HG03439 (cell line): ENCODE data around the gene SPTLC1.

ENCODE experiments used
- ATAC-seq: cut with Tn5 transposase; IDR thresholded peaks from one replicate; pipeline ENCODE4 v1.9.1; 2021; ENCODE audit warnings: mild to moderate bottlenecking, moderate library complexity; ENCODE audit not compliant: unreplicated experiment

SPTLC1 gene

GRCh38 chr9:91992461-91993041 lies 122.7 kb downstream of the SPTLC1 start:
- ATAC-seq = no peak

DNA sequence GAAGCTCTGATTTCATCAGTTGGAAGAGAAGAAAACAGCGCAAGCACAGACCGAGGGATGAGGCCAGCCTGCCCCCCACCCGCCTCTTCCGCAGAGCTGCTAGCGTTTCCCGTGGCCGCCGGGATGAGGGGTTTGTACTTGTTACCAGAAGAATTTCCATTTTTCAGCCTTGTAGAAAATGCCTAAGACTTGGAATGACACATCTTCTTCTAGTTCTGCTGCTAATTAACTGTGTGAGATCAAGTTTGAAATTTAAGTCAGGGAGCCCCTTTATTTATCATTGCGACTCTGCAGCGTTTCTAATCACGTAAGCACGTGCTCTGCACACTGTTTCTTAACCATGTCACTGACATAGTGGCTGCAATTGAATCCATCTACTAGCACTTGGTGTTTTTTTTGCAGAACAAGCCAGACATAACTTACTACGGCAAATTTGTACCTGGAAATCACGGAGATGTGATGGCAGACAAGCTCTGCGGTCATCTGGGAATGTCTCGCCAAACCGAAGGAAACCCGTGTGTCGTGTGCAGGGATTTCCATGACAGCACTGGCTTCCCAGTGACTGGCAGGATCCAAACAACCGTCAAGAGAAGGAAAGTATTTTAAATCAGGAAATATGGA lies 123.4 kb downstream of the SPTLC1 start:
- no peak for ATAC-seq

DNA sequence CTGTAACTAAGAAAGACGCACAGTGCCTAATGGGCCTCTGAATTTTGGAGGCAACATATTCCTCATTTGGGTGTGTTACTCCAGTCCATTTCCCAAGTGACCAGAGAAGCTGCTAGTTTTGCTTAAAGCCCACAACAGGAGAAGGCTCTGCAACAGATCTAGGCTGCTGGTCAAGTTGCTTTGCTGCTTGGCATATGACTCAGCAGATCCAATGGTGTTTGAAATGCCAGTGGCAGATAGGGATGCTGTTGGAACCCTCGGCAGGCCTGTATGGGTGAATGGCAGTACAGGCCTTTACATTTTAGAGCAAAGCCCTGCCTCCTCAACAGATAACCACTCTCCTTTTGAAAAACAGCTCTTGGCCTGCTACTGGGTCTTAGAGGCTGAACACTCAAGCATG lies 129.0 kb downstream of the SPTLC1 start:
- no peak for ATAC-seq

- no peak for ATAC-seq
Observed at GRCh38 chr9:91985692-91986091, 129.5 kb downstream of the SPTLC1 start.
